Measurements from ENCODE around the gene NRF1. TPM values are rescaled to one million over a fixed set of nuclear protein-coding genes. Genes with fewer than 3 reads are reported as not detected.

The NRF1 gene
- total RNA-seq, 1 experiment from 2014 or later, result 25.9 TPM

GRCh38 chr7:129613016-129613337 is 1.5 kb downstream of the NRF1 start:
- peaks cover 93% of the 10 kb centered on the region for H3K79me2 ChIP-seq (ENCODE audit: insufficient read depth, low read length)
- ChIA-PET POLR2A (interaction anchor here (0.7 to 1.0 kb wide), 2 partner anchors 10 to 22 kb away, joined by 3 read pairs; no protein-coding TSS in a partner anchor), RAD21 (ENCODE audit: low non-redundant PET in 1 of 2, low total read pairs in 2 of 2, uncharacterized antibody in 2 of 2, unreplicated experiment in 2 of 2) (interaction anchor here in 1 of 2 experiments (0.6 kb wide), 1 partner anchor 29 kb away, joined by 4 read pairs; no protein-coding TSS in a partner anchor), CTCF (interaction anchor here (0.6 to 1.5 kb wide), 9 partner anchors 10 to 1417 kb away, joined by 3 to 5 read pairs (median 3); no protein-coding TSS in a partner anchor)
- H4K20me1 ChIP-seq (ENCODE audit: insufficient read depth), result peaks cover 5% of the 10 kb centered on the region; the same call in 1 of the 2 replicates
- H3K9me3 ChIP-seq (ENCODE audit: control insufficient read depth in 1 of 2, insufficient read depth in 1 of 2, low read depth in 1 of 2, low read length in 2 of 2), result no peaks in the 10 kb centered on the region
- intact Hi-C loops (cut with micrococcal nuclease), result loop anchor here (5.0 kb wide), 2 partner anchors 214 to 334 kb away; no protein-coding TSS in a partner anchor
- no peak overlapping the region for H2AFZ ChIP-seq (ENCODE audit: low read depth, low read length, poor library complexity, severe bottlenecking)
- no peaks in the 10 kb centered on the region for H3K9me2 ChIP-seq (ENCODE audit: insufficient read depth)
- peaks cover 6 to 29% of the 10 kb centered on the region in 2 experiments; a peak in 3 of 4 replicates for H3K4me1 ChIP-seq (ENCODE audit: control insufficient read depth in 1 of 2, insufficient read depth in 2 of 2, low read length in 2 of 2)
- no peak overlapping the region; the same call in 1 of the 2 replicates for H3K27ac ChIP-seq (ENCODE audit: low read depth, low read length)
- H3K36me3 ChIP-seq (ENCODE audit: control insufficient read depth in 1 of 2, insufficient read depth in 2 of 2, low read length in 2 of 2), result peaks cover 0 to 19% of the 10 kb centered on the region in 2 experiments; a peak in 1 of 4 replicates
- peak overlapping the region; percentile 87 to 96 for H3K4me3 ChIP-seq (replicated peaks in 1 of 2; ENCODE audit: low read depth in 1 of 2, low read length in 2 of 2)
- peak overlapping the region; percentile 93 for H3K9ac ChIP-seq (ENCODE audit: low read length)
- no peaks in the 10 kb centered on the region for H3K27me3 ChIP-seq (ENCODE audit: insufficient read depth, low read length)
- DNase-seq (ENCODE audit: low read depth, low spot score) (no peak), ATAC-seq (no peak)
- BruUV-seq (replicated peaks), result TSS peak; percentile 61
- peak overlapping the region; percentile 90 for H3K4me2 ChIP-seq (ENCODE audit: low read length)
- no peak for TF ChIP-seq ELF1 (IDR thresholded peaks at IDR 0.05; ENCODE audit: borderline replicate concordance, low read depth)
- no peak for TF ChIP-seq SP1 (IDR thresholded peaks at IDR 0.05; ENCODE audit: low read depth)
- no peak for TF ChIP-seq ZBTB33 (IDR thresholded peaks at IDR 0.05; ENCODE audit: extremely low read depth, insufficient replicate concordance, low read length)
- no peak for TF ChIP-seq EZH2phosphoT487 (IDR thresholded peaks at IDR 0.05; ENCODE audit: borderline replicate concordance)
- no peak for TF ChIP-seq JUND (IDR thresholded peaks at IDR 0.05)
- TF ChIP-seq RAD21 (IDR thresholded peaks at IDR 0.05; ENCODE audit: low read depth), result no peak
- TF ChIP-seq REST (IDR thresholded peaks at IDR 0.05; ENCODE audit: low read depth), result no peak
- no peak for TF ChIP-seq CBX3 (IDR thresholded peaks at IDR 0.05; ENCODE audit: low read depth)
- no peak for TF ChIP-seq POLR2A (IDR thresholded peaks at IDR 0.05; ENCODE audit: borderline replicate concordance, extremely low read depth, insufficient read depth, insufficient read length)
- TF ChIP-seq ZFX (IDR thresholded peaks at IDR 0.05), result no peak
- no peak for TF ChIP-seq FOSL1 (IDR thresholded peaks at IDR 0.05; ENCODE audit: low read depth)
- TF ChIP-seq YY1 (IDR thresholded peaks at IDR 0.05; ENCODE audit: extremely low read depth, insufficient replicate concordance, low read depth, low read length), result no peak
- TF ChIP-seq ZNF274 (IDR thresholded peaks at IDR 0.05; ENCODE audit: low read depth, low read length), result no peak
- TF ChIP-seq TCF7L2 (IDR thresholded peaks at IDR 0.05; ENCODE audit: borderline replicate concordance, extremely low read depth, insufficient read depth, insufficient read length), result no peak
- TF ChIP-seq EGR1 (IDR thresholded peaks at IDR 0.05; ENCODE audit: low read depth), result no peak
- no peak for TF ChIP-seq CEBPB (IDR thresholded peaks at IDR 0.05; ENCODE audit: low read depth)
- TF ChIP-seq, protein P1, sequence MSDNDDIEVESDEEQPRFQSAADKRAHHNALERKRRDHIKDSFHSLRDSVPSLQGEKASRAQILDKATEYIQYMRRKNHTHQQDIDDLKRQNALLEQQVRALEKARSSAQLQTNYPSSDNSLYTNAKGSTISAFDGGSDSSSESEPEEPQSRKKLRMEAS (IDR thresholded peaks at IDR 0.05), result no peak
- no peak for TF ChIP-seq EZH2 (IDR thresholded peaks at IDR 0.05)
- no peak for TF ChIP-seq CTCF (IDR thresholded peaks at IDR 0.05 in 2 of 3, conservative IDR thresholded peaks at IDR 0.05 in 1 of 3; ENCODE audit: borderline replicate concordance in 1 of 3, insufficient read depth in 1 of 3, low read depth in 2 of 3, low read length in 2 of 3)
- TF ChIP-seq, protein P2, sequence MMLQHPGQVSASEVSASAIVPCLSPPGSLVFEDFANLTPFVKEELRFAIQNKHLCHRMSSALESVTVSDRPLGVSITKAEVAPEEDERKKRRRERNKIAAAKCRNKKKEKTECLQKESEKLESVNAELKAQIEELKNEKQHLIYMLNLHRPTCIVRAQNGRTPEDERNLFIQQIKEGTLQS (IDR thresholded peaks at IDR 0.05), result no peak
